OCI-LY3 (cell line): ENCODE data around the gene STIM1.

Source experiments
- CTCF ChIP-seq: fragments of 200-600, 300-600 bp; sonication (generic); IDR thresholded peaks from 2 replicates; pipeline ENCODE4 v1.5.1; 2014; ENCODE audit warnings: antibody characterized with exemption, low read length, low read depth
- EZH2phosphoT487 ChIP-seq: fragments of 200-600 bp; shearing (Covaris generic); IDR thresholded peaks from 2 replicates; pipeline ENCODE4 v1.6.1; 2018; ENCODE audit warnings: antibody characterized with exemption, mixed run types, low read depth

DNA sequence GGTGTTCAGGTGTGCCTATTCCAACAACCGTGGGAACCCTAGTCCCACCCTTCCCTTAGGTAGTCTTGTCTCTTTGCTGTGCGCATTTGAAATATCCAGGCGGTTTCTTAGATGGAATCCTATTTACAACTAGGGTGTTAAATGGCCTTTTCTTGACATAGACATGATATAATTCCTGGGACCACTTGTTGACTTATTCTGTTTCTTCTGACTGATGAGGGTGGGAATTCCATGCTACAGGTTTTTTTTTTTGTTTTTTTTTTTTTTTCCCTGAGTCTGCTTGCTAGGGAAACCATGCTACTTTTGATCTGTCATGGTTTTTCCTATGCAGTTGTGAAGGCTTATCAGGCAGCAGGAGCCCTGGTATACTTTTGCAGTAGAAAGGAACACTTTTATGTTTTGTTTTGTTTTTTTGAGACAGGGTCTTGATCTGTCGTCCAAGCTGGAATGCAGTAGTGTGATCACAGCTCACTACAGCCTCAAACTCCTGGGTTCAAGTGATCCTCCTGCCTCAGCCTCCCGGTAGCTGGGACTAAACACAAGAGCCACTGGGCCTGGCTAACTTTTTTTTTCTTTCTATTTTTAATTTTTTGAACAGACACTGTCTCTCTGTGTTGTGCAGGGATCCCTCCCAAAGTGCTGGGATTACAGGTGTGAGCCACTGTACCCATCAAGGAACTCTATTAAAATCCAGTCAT is 1.5 kb downstream of the STIM1 start:
- TF ChIP-seq CTCF, result no peak
- TF ChIP-seq EZH2phosphoT487, result no peak
